ENCODE measurements around the gene ATP1A3.

Gene ATP1A3

DNA sequence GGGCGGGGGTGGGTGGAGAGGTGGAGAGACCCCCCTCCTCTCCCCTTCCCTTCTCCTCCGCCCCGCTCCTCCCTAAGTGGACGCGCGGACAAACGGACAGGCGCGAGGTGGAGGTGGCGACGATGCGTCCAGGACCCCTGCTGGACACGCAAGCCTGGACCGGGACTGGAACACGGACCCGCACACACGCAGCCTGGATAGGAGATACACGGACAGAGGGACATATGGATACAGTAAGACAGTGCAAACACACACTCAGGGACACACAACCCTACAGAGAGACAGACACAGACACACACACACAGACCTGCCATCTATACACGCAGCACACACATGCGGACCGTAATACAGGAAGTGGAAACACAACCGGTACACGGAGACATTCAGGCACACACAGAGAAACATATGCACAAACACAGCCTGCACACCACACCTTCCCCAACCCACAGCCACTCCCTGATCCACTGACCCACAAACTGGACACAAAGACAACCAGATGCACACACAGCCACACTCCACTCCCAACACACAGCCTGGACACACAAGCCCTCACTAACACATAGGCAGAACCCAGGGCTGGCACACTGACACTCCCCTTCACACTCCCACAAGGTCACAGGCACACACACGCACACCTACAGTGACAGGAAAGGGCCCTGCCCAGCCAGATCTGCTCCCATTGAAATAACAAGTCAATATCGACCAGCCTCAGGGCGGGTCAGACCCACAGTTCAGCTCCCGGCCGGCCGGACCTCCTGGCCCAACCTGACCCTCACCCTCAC is 65.1 kb downstream of the ATP1A3 start:
- no peak for DNase-seq (ENCODE audit: low read depth)

- DNase-seq (ENCODE audit: low read depth), result no peak
Measured at GRCh38 chr19:41928221-41928683, 65.8 kb downstream of the ATP1A3 start, which contains the start of gene ERFL. Gene ERFL (minus strand): TSS chr19:41928449. CDS start chr19:41912919, 15,530 bp downstream.

DNA sequence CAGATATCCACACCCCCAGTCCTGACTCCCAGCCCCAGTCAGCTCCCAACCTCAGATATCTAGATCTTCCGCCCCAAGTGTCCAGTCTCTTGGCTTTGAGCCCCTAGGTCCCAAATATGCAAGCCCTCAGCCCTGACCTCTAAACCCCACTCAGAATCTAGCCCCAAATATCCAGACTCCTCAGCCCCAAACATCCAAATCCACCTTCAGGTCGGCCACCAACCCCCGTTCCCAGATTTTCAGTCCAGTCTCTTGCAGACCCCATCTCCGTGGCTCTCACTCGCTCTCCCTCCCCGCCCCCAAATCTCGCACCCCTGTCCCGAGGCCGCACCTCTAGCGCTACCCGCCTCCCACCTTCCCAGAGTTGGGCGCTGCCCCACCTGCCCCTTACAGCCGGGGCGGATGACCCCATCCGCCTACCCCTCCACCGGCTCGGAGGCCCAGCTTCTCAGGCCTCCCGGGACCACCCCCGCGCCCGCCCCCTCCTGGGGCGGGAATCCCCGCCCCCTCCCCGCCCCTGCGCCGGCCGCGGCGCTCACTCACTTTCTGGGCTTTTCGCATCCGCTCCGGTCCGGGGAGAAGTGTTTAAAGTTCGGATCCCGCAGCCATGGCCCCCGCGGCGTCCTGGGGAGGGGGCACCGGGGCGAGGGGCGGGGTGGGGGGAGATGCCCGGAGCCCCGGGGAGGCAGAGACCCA is 66.4 kb downstream of the ATP1A3 start:
- DNase-seq (ENCODE audit: low read depth), result no peak

DNA sequence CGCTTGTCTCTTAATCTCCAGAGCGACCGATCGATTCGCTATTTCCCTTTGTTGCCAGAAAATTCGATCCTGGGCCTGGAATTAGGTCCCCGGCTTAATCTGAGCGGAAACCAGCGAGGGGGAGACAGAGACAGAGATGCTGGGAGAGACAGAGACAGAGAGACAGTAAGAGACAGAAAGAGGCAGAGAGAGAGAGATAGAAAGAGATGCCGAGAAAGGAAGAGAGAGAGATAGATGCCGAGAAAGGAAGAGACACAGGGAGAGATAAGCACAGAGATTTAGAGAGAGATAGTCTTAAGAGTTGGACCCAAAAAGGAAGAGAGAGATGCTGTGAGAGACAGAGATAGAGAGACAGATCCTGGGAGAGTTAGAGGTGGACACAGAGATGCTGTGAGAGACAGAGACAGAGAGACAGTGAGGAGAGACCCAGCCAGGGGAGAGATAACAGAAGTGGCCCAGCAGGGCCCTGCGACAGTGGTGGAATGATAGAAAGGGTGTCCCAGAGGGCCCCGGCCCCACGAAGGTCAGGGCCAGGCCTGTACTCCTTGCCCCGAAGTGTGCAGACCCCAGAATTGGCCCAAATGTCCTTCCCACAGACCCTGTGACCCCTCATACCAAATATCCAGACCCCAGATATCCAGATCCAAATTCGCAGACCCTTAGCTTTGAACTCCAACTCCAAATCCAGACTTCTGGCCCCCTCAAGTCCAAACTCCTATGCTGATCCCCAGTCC is 67.1 kb downstream of the ATP1A3 start:
- no peak for DNase-seq (ENCODE audit: low read depth)

- no peak for DNase-seq (ENCODE audit: low read depth)
Measured at GRCh38 chr19:41926028-41926762, 67.8 kb downstream of the ATP1A3 start.

DNA sequence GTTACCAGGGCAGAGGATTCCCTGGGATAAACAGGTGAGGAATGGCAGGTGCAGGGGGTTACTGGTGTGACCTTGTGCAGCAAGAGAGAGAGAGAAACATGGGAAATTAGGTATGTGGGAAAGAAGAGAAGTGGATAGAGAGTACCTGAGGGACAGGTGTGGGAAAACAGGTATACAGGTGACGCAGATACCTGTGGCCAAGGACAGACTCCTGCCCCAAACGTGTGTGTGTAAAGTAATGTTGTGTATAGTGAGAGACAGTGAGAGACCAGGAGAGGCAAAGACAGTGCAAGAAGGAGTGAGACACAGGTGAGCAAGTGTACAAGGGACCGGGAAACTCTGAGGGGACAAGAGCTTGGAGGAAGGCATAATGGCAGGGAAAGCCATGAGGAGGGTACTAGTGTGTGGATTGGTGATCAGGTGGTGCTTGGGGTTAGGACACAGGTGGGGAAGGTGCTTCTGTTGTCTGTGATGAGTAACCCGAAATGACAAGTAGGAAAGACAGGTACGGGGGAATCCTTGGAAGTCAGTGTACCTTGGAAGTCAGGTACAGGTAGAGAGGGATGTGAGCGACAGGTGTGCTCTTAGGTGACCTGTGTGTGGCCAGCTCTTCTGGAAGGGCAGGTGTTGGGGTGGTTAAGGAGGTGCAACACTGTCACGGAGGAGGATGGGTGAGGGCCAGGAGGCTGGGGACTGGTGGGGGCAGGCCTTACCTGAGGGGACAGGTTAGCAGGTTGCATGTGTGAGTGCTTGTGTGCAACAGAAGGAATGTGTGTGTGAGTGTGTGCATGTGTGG is 68.6 kb downstream of the ATP1A3 start:
- DNase-seq (ENCODE audit: low read depth), result no peak

GRCh38 chr19:41924151-41925145 is 69.6 kb downstream of the ATP1A3 start:
- DNase-seq (ENCODE audit: low read depth), result no peak

DNA sequence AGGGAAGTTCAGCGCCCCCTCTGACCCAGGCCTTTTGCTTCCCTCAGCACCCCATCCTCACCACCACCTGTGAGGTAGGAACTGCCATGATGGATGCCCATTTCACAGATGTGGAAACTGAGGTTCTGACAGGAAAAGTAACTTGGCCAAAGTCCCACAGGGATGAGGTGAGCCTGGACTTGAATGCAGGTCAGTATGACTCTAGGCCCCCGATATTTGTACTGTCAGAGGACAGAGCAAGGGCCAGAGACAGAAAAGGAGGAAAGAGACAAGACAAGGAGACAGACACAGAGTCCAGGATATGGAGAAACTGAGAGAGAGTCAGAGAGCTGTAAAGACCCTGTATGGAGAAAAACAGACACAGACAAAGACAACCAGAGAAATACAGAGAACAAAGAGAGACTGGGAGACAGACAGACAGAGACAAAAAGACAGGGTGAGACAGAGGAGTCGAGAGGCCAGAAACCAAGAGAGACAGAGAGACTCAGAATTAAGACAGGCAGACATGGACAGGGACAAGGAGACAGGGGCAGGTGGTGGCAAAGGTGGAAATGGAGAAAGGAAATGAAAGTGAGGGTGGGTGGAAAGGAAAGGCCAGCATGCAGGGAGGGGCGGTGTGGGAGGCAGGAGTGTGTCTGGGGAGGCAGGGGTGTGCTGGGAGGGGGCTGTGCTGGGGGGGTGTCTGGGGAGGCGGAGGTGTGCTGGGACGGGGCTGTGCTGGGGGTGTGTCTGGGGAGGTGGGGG is 70.8 kb downstream of the ATP1A3 start:
- no peak for DNase-seq (ENCODE audit: low read depth)

GRCh38 chr19:41922585-41922984 is 71.4 kb downstream of the ATP1A3 start:
- no peak for DNase-seq (ENCODE audit: low read depth)

DNA sequence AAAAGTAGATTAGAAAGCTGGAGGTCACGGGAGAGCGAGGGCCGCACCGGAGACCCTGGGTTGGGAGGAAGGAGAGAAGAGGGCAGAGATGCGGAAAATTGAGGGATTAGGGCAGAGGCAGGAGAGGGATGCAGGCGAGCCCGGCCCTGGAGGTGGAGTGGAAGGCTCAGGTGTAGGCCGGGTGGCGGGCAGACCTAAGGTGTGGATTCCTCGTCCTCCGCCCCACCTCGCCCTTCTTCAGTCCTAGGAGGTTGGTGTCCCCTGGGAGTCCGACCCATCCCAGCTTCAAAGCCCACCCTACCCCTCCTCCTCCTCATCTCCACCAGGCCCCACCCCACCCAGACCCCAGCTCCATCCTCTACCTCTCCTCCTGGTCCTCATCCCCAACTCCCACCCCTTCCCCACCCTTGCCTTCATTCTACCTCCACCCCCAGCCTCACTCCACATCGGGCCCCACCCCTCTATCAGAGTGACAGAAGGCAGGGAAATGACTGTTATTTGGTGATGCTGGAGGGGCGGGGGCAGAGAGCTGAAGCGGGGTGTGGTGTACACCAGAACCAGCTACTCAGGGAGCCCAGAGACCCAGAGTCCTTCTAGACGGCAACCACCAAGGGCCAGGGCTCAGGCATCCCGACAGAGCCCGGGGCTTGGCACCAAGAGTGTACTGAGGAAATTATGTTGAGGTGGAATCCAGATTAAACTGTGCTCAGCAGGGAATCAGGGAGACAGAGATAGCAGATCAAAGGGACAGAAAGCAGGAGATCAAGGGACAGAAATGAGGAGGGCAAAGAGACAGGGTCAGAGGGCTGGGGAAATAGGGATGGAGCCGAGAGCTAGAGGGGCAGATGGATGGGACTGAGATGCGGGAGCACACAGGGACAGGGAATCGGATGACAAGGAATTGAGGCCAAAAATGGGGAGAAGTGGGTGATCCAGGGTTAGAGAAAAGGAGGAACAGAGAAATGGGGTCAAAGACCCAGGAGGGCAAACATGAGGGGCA is 72.2 kb downstream of the ATP1A3 start:
- DNase-seq (ENCODE audit: low read depth), result no peak

- no peak for DNase-seq (ENCODE audit: low read depth)
Measured at GRCh38 chr19:41920882-41921576, 73.0 kb downstream of the ATP1A3 start.

DNA sequence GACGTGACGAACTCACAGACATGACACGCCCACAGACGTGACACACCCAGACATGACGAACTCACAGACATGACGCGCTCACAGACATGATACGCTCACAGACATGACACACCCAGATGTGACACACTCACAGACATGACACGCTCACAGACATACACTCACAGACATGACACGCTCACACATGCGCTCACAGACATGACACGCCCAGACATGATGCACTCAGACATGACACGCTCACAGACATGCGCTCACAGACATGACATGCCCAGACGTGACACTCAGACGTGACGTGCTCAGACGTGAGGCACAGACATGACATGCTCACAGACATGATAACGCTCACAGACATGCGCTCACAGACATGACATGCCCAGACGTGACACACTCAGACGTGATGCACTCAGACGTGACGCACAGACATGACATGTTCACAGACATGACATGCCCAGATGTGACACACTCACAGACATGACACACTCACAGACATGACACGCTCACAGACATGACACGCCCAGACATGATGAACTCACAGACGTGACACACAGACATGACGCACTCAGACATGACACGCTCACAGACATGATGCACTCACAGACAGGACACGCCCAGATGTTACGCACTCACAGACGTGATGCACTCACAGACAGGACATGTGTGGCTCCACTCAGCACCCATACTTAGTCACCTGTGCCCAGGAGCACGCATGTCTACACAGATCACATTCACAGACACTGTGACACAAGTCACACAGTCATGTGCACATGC is 73.9 kb downstream of the ATP1A3 start:
- no peak for DNase-seq (ENCODE audit: low read depth)

GRCh38 chr19:41918653-41919244 is 75.3 kb downstream of the ATP1A3 start:
- no peak for DNase-seq (ENCODE audit: low read depth)

- no peak for DNase-seq (ENCODE audit: low read depth)
Measured at GRCh38 chr19:41918095-41918494, 75.9 kb downstream of the ATP1A3 start.

DNA sequence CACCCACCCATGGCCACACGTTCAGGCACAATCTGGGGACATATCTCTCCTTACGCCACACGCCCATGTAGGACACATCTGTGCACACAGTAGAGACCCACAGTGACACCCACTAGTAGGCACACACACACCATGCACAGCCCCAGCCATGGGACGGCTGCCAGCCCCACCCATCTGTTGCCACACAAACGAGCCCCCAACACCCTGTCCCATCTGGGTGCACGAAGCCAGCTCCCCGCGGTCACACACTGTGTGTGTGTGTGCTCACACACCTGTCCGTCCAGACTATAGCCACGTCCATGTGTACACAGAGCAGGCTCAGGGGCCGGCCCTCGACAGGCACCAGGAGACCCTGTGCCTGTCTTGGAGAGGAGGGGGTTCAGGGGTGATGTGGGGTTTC is 76.4 kb downstream of the ATP1A3 start:
- DNase-seq (ENCODE audit: low read depth), result no peak

Data from activated gamma-delta T cell treated with anti-CD3 and anti-CD28 coated beads, Interleukin-2, amount 50 U/mL, for 16 hours (primary cell).